Ammon's horn (tissue), 1 donor: ENCODE data around the gene PLEKHG3.

Experiments
- DNase-seq: peaks from one replicate; pipeline ENCODE4 v3.0.0-alpha.2; 2016; ENCODE audit warnings: low spot score

The PLEKHG3 gene

GRCh38 chr14:64786296-64787149 is 82.3 kb downstream of the PLEKHG3 start:
- DNase-seq: no peak

- DNase-seq: no peak
These were observed 83.4 kb downstream of the PLEKHG3 start for GRCh38 chr14:64787619-64788018.

DNA sequence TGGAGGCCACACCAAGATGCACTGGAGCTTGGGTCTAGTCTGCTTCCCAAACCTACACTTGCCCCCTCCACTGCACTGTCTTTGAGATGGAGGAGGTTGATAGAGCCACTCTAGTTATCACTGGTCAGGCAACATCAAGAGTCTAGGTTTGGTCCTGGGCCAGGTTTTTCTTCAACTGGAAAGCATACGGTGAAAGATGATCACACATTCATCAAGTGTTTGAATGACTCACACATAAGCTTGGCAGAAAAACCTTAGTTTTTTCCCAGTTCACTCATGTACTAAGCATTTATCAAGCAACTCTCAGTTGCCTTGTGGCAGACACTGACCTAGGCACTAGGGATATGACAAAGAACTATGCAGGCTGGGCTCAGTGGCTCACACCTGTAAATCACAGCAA is 84.5 kb downstream of the PLEKHG3 start:
- no peak for DNase-seq

DNA sequence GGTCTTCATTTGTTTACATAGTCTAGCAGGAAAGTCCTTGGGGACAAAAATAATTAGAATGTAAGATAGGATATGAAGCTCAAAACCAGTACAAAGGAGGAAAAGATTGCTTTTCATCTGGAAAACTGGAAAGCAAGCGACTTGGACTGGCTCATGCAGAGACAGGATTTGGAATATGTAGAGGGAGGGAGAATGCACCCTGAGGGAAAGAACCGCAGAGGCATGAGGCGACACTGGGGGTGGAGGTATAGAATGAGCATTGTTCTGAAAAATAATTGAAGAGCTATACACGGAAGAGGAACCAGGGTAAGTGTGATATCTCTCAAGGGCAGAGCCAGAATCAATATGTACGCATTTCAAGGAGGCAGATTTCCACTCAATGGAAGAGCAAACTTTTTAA is 85.5 kb downstream of the PLEKHG3 start:
- no peak for DNase-seq

GRCh38 chr14:64790478-64790877 is 86.3 kb downstream of the PLEKHG3 start:
- no peak for DNase-seq

- no peak for DNase-seq
These were observed 88.0 kb downstream of the PLEKHG3 start for GRCh38 chr14:64792231-64792630.

GRCh38 chr14:64792871-64793560 is 88.8 kb downstream of the PLEKHG3 start:
- no peak for DNase-seq

GRCh38 chr14:64795211-64795610 is 91.0 kb downstream of the PLEKHG3 start:
- DNase-seq: no peak

DNA sequence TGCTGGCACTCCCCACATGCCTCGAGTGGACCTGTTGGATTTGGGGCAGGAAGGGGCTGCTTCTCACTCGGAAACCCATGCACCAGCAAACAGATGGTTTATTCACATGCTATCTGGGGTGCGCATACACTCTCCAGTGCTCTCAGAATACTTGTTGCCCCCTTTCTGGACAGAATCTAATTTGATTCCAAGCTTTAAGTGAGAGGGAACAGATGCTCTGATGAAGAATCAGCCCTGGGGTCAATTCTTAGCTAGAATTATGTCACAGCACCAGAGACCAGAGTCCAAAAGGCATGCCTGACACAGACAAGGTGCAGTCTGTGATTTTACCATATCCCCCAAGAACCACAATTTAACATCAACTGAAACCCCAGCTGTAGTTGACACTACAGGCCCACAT is 91.7 kb downstream of the PLEKHG3 start:
- no peak for DNase-seq

- DNase-seq: no peak
These were observed 92.1 kb downstream of the PLEKHG3 start for GRCh38 chr14:64796369-64796768.

DNA sequence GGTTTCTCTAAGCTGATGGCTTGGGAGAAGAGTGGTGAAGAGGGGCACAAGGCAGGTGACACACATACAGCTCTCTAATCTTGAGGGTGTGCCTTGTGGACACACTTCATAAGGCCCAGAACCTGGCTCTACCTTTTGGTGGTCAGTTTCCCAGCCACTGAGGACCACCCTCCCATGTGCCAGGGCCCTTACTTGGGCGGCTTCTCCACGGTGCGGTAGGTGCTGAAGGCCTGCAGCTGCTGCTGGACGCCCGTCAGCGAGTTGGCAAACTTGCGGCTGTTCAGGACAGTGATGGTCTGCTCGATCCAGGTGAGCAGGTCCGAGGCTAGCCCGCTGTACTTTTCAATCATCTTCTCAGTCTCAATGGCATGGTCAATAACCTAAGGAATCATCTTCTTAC is 95.3 kb downstream of the PLEKHG3 start:
- no peak for DNase-seq
